ENCODE data around the gene PGK1. TPM values are rescaled to one million over a fixed set of nuclear protein-coding genes. Genes with fewer than 3 reads are reported as not detected.
A peak's percentile ranks its signal among the peaks of the same experiment; 100 is the strongest.
"Not testable (repeated sequence)": the region's sequence is repeated elsewhere in the genome, so short reads cannot be mapped to it uniquely, and the experiment has no call there.

The PGK1 gene
- 359 TPM for total RNA-seq

GRCh38 chrX:78103623-78104446 is at the start of gene PGK1:
PGK1 (plus strand) TSS chrX:78104248; CDS start chrX:78104341, 93 bp downstream.
- peak; percentile 95 for DNase-seq (ENCODE audit: low spot score)

DNA sequence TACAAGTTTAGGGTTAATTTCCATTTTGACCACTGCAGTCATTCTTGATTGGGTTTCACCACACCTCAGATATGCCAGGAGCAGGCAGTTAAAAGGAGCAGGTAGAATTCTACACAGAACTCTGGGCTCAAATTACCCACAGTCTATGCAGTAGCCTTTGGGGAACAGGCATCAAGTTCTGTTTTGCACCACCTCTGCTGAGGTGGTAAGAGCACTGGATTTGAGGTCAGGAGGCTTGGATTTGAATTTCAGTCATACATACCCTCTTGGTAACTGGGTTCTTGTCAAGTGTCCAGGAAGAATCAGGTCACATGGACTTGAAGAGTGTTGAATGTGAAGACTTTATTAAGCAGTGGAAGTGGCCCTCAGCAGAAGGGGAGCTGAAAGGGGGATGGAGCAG is 40.4 kb upstream of the PGK1 start:
- no peak for DNase-seq (ENCODE audit: low spot score)

- DNase-seq (ENCODE audit: low spot score): no peak
These were observed 39.9 kb upstream of the PGK1 start for GRCh38 chrX:78064152-78064551.

DNA sequence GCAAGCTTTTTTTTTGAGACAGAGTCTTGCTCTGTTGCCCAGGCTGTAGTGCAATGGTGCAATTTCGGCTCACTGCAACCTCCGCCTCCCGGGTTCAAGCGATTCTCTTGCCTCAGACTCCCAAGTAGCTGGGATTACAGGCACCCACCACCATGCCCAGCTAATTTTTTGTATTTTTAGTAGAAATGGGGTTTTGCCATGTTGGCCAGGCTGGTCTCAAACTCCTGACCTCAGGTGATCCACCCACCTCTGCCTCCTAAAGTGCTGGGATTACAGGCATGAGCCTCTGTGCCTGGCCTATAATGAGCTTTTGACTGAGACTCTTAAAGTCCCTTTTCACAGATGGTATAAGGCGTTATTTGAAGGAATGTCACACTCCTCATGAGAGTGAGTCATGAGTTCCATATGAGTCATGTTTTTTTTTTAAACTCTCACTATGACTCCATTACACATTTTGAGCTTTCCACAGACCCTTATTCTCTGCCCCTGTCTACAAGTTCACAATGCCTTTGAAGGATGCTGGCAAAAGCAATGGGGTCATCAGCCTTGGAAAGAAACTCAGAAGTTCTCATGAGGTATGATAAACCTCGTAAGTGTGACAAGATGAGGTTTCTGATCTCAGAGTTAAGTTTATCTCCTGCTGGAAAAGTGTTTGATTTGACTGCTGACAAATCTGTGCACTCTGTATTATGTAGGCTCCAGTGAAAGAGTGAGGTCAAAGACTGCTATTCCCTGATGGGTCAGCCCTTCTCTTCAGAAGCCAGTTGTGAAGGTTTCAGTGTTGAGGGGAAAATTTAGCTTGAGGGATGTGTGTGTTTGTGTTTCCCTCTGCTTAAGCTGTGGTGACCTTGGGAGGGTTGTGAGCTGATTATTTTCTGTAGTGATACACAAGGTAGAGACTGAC is 39.1 kb upstream of the PGK1 start:
- not testable (repeated sequence) for DNase-seq (ENCODE audit: low spot score)

GRCh38 chrX:78066110-78066509 is 37.9 kb upstream of the PGK1 start:
- DNase-seq (ENCODE audit: low spot score): no peak

DNA sequence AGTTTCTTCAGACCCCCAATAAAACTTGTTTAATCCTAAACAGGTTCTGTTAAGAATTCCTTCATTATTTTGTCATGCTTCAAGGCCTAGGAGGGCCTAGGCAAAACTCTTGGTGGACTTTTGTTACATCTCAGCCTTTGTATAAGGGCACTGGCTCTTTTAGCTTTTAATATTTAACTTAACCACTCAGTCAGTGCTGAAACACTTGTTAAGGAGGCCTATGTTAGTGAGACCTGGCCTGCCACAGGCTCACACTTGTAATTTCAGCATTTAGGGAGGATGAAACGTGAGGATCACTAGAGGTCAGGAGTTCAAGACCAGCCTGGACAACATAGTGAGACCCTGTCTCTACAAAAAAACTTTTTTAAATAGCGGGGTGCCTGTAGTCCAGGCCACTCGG is 32.7 kb upstream of the PGK1 start:
- no peak for DNase-seq (ENCODE audit: low spot score)

GRCh38 chrX:78073147-78074077 is 30.6 kb upstream of the PGK1 start:
- not testable (repeated sequence) for DNase-seq (ENCODE audit: low spot score)

GRCh38 chrX:78074088-78074487 is 30.0 kb upstream of the PGK1 start:
- no peak for DNase-seq (ENCODE audit: low spot score)

- DNase-seq (ENCODE audit: low spot score): no peak
These were observed 28.2 kb upstream of the PGK1 start for GRCh38 chrX:78075787-78076389.

GRCh38 chrX:78081413-78081812 is 22.6 kb upstream of the PGK1 start:
- DNase-seq (ENCODE audit: low spot score): not testable (repeated sequence)

DNA sequence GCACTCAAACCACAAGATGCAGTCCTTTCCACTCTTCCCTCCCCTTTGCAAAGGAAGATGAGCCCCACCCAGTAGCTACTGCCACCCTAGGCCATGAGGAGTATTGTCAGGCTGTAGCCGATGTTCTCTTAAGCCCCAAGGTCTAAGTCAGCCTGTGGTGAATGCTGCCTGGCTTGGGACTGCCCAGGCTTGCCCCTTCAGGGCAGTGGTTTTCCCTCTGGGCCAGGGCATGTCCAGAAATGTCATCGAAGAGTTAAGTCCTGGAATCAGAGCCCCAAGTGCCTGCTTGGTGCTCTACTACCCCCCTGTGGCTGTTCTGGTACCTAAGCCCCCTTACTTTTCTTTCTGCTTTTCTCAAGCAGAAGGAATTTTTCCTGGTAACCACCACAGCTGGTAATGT is 11.8 kb upstream of the PGK1 start:
- DNase-seq (ENCODE audit: low spot score): no peak

GRCh38 chrX:78098108-78098507 is 5.9 kb upstream of the PGK1 start:
- no peak for DNase-seq (ENCODE audit: low spot score)

GRCh38 chrX:78102091-78102490 is 2.0 kb upstream of the PGK1 start:
- no peak for DNase-seq (ENCODE audit: low spot score)

DNA sequence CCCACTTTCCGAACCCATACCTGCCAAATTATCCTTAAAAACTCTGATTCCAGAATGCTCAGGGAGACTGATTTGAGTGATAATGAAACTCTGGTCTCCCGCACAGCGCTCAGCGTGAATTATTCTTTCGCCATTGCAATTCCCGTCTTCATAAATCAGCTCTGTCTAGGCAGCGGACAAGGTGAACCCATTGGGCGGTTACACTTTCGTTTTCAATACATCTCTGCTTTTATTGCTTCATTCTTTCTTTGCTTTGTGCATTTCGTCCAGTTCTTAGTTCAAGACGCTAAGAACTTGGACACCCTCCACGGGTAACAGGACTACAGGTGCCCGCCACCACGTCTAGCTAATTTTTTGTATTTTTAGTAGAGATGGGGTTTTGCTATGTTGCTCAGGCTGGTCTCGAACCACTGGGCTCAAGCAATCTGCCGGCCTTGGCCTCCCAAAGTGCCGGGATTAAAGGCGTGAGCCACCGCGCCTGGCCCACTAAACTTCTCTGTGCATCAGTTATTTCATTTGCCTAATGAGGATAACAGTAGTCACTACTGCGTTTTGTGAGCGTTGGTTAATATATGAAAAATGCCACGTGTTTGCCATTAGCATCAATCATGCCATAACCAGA is 936 bp upstream of the PGK1 start:
- no peak for DNase-seq (ENCODE audit: low spot score)

DNA sequence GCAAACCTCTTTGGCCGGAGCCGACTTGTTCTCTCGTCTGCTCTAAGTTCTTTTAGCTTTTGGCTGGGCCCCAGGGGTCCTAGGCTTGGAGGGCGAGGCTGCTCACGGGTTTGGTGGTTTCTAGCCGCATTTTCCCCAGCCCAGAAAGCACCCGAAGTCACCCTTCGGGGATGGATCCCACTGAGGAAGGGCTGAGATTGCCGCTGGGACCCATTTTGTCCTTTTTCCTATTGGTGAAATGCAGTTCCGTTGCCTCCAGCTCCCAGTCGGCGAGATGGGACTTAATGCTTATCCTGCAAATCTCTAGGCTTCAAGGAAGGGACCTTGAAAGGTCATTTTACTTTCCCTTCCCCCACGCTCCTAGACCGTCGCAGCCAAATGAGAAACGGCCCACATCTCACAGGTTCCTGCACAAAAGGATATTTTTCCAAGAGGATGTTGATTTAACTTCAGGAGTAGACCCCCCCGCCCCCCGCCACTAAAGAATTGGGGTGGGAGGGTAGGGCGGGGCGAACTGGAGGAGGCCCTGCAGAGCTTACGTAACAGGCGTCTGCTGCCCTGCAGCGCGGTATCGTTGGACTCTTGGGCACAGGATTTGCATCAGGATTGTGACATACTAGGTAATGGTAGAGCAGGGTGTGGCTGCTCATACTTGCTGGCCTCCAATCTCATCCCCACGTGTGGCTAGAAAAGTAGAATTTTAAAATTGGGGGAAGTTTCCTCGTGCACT is 564 bp downstream of the PGK1 start:
- peak; percentile 60 for DNase-seq (ENCODE audit: low spot score)

DNA sequence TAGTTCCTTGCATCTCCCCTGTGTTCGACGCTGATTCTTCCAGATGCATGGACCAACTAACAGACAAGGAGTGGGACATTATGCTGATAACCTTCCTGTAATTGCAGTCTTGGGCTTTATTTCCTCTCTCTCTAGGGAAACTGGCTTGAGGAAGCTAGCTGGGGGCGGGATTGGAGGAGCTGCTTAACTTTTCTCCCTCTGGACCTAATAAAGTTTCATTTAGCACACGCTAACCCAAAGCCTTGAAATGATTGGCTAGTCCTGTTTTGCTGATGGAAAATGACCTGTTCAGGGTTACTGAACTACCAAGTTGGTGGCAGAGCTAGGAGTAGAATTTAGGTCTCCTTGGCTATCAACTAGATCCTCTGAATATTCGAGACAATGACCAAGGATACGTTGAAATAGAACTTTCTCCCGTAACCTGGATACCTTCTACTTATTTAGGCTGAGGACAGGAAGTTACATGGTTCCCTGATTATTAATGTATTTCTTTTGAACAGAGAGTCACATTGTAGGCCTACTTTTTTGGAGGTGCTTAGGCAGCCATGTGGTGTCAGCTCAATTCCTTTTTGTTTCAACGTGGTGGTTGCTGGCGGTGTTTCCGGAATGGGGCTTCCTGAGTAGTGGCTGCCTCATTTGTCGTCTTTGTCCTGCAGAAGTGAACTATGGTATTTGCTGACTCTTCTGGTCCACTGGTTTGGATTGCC is 2.0 kb downstream of the PGK1 start:
- no peak for DNase-seq (ENCODE audit: low spot score)

GRCh38 chrX:78106651-78106986 is 2.6 kb downstream of the PGK1 start:
- no peak for DNase-seq (ENCODE audit: low spot score)

GRCh38 chrX:78109458-78109857 is 5.4 kb downstream of the PGK1 start:
- DNase-seq (ENCODE audit: low spot score): no peak

- no peak for DNase-seq (ENCODE audit: low spot score)
These were observed 7.3 kb downstream of the PGK1 start for GRCh38 chrX:78111140-78111931.
